ENCODE data around the gene ATP13A1. TPM values are rescaled to one million over a fixed set of nuclear protein-coding genes. Genes with fewer than 3 reads are reported as not detected.
A peak's percentile ranks its signal among the peaks of the same experiment; 100 is the strongest.
"Not testable (repeated sequence)": the region's sequence is repeated elsewhere in the genome, so short reads cannot be mapped to it uniquely, and the experiment has no call there.

ATP13A1 gene
- total RNA-seq, 1 donor from 2014 or later = 74.8 TPM

GRCh38 chr19:19686119-19686518 is 22.6 kb upstream of the ATP13A1 start:
- H3K4me1 Mint-ChIP-seq (ENCODE audit: low read depth); intact Hi-C loops (cut with micrococcal nuclease); H3K27me3 Mint-ChIP-seq (ENCODE audit: low read depth); H3K27ac Mint-ChIP-seq; H3K4me3 Mint-ChIP-seq (ENCODE audit: low read depth); DNase-seq (ENCODE audit: low spot score): not testable (repeated sequence)
- Mint-ChIP-seq H3K9me3 (peaks cover 46% of the 10 kb centered on the region), H3K36me3 (ENCODE audit: low read depth) (peaks cover 58% of the 10 kb centered on the region)

GRCh38 chr19:19679176-19680073 is 15.9 kb upstream of the ATP13A1 start:
- Mint-ChIP-seq H3K27ac (no peak overlapping the region), H3K9me3 (peaks cover 79% of the 10 kb centered on the region)
- intact Hi-C loops (cut with micrococcal nuclease) = no loop called here

DNA sequence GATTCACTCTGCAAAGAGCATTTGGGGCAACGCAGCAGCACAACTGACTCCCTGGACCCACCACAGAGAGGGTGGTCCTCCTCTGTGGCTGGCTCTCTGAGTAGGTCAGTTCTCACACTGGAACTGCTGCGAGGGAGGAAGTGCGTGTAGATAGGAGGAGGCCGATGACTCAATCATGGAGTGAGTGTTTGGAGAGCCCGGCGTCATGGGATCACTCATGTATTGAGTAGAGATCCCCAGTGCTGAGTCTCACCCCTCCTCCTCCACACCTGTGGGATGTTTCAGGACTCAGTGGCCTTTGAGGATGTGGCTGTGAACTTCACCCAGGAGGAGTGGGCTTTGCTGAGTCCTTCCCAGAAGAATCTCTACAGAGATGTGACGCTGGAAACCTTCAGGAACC is 14.1 kb upstream of the ATP13A1 start:
- Mint-ChIP-seq H3K9me3 (peaks cover 69% of the 10 kb centered on the region), H3K27ac (no peak overlapping the region), H3K36me3 (ENCODE audit: low read depth) (peaks cover 97% of the 10 kb centered on the region), H3K4me3 (ENCODE audit: low read depth) (no peak overlapping the region), H3K4me1 (ENCODE audit: low read depth) (no peaks in the 10 kb centered on the region), H3K27me3 (ENCODE audit: low read depth) (no peaks in the 10 kb centered on the region)
- DNase-seq (ENCODE audit: low spot score) = no peak
- intact Hi-C loops (cut with micrococcal nuclease) = no loop called here

More at GRCh38 chr19:19679176-19680073, 15.9 kb upstream of the ATP13A1 start:
- Mint-ChIP-seq H3K4me3 (ENCODE audit: low read depth) (no peak overlapping the region), H3K36me3 (ENCODE audit: low read depth) (peaks cover 96% of the 10 kb centered on the region), H3K4me1 (ENCODE audit: low read depth) (no peaks in the 10 kb centered on the region), H3K27me3 (ENCODE audit: low read depth) (no peaks in the 10 kb centered on the region)
- DNase-seq (ENCODE audit: low spot score) = no peak

- Mint-ChIP-seq H3K9me3 (peaks cover 55% of the 10 kb centered on the region), H3K4me3 (ENCODE audit: low read depth) (no peak overlapping the region), H3K27me3 (ENCODE audit: low read depth) (no peaks in the 10 kb centered on the region), H3K36me3 (ENCODE audit: low read depth) (peaks cover 96% of the 10 kb centered on the region), H3K27ac (no peak overlapping the region), H3K4me1 (ENCODE audit: low read depth) (peaks cover 5% of the 10 kb centered on the region)
- intact Hi-C loops (cut with micrococcal nuclease) = no loop called here
- no peak for DNase-seq (ENCODE audit: low spot score)
Measured at GRCh38 chr19:19674315-19674714, 10.8 kb upstream of the ATP13A1 start.

- Mint-ChIP-seq H3K4me3 (ENCODE audit: low read depth) (no peak overlapping the region), H3K27ac (no peak overlapping the region), H3K9me3 (peaks cover 44% of the 10 kb centered on the region), H3K27me3 (ENCODE audit: low read depth) (no peaks in the 10 kb centered on the region), H3K36me3 (ENCODE audit: low read depth) (peaks cover 88% of the 10 kb centered on the region), H3K4me1 (ENCODE audit: low read depth) (peaks cover 12% of the 10 kb centered on the region)
- intact Hi-C loops (cut with micrococcal nuclease) = no loop called here
- DNase-seq (ENCODE audit: low spot score) = no peak
Measured at GRCh38 chr19:19672816-19673215, 9.3 kb upstream of the ATP13A1 start.

GRCh38 chr19:19670070-19670551 is 6.6 kb upstream of the ATP13A1 start:
- H3K27me3 Mint-ChIP-seq (ENCODE audit: low read depth) = no peaks in the 10 kb centered on the region
- H3K4me3 Mint-ChIP-seq (ENCODE audit: low read depth) = peak overlapping the region; percentile 80
- peak overlapping the region; percentile 60 for H3K27ac Mint-ChIP-seq
- H3K9me3 Mint-ChIP-seq = peaks cover 18% of the 10 kb centered on the region
- peaks cover 12% of the 10 kb centered on the region for H3K4me1 Mint-ChIP-seq (ENCODE audit: low read depth)
- DNase-seq (ENCODE audit: low spot score) = no peak
- intact Hi-C loops (cut with micrococcal nuclease) = no loop called here
- H3K36me3 Mint-ChIP-seq (ENCODE audit: low read depth) = peaks cover 68% of the 10 kb centered on the region

DNA sequence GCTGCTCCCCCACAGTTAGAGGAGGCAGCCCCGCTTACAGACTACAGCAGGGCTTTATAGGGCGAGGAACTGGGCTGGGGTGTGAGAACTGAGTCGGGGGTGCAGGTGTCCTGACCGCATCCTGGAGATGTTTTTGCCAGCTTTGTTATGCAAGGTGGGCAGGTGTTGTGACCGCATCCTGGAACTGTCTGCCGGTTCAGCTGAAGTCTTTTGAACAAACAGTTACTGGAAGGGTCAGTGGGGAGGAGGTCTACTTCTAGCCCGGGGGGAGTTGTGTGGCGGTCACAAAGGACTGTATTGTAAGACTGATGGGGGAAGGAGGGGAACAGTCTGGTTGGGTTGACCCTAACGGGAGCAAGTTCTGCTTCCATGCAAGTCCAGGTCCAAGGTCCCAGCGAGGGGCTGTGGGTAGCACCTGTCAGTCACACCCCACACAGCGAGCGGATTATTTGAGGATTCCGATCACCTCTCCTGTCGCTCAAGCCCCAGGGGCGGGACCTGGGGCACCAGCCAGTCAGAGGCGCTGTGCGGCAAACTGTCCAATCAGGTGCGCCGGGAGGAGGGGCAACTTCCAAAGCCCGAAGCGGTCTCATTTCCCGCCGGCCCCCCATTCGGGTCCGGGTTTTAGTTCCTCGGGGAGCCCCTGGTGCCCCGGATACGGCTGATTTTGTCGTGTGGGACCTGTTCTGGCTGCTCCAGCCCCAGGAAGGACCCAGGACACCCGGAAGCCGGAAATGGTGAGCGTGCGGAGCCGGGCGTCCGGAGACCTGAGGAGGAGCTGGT is 4.9 kb upstream of the ATP13A1 start, which contains the start of gene ZNF101:
TSS of gene ZNF101 (plus strand) at position 610 of the 783 bp plus-strand sequence. CDS start at position 735, 125 bp downstream.
- H3K27ac Mint-ChIP-seq = peak within 1 kb of the TSS; percentile 98
- intact Hi-C loops (cut with micrococcal nuclease) = loop anchor here (1.0 to 10.0 kb wide), 3 partner anchors 108 to 896 kb away; partner anchors contain the start of genes ZNF506 and ZNF737
- peak; percentile 93 for DNase-seq (ENCODE audit: low spot score)
- H3K36me3 Mint-ChIP-seq (ENCODE audit: low read depth) = peaks cover 56% of the 10 kb centered on the region
- H3K4me3 Mint-ChIP-seq (ENCODE audit: low read depth) = peak within 1 kb of the TSS; percentile 90
- H3K9me3 Mint-ChIP-seq = peaks cover 8% of the 10 kb centered on the region
- peaks cover 12% of the 10 kb centered on the region for H3K4me1 Mint-ChIP-seq (ENCODE audit: low read depth)
- no peaks in the 10 kb centered on the region for H3K27me3 Mint-ChIP-seq (ENCODE audit: low read depth)

GRCh38 chr19:19665420-19665948 is 2.0 kb upstream of the ATP13A1 start:
- intact Hi-C loops (cut with micrococcal nuclease) = loop anchor here (10.0 kb wide), 1 partner anchor 899 kb away; the partner anchor contains the start of gene ZNF737
- H3K27me3 Mint-ChIP-seq (ENCODE audit: low read depth); DNase-seq (ENCODE audit: low spot score); H3K9me3 Mint-ChIP-seq; H3K27ac Mint-ChIP-seq: not testable (repeated sequence)
- peaks cover 30% of the 10 kb centered on the region for H3K4me1 Mint-ChIP-seq (ENCODE audit: low read depth)
- peak overlapping the region; percentile 45 for H3K4me3 Mint-ChIP-seq (ENCODE audit: low read depth)
- H3K36me3 Mint-ChIP-seq (ENCODE audit: low read depth) = peaks cover 47% of the 10 kb centered on the region

- Mint-ChIP-seq H3K4me1 (ENCODE audit: low read depth) (peaks cover 18% of the 10 kb centered on the region), H3K27me3 (ENCODE audit: low read depth) (no peaks in the 10 kb centered on the region)
- intact Hi-C loops (cut with micrococcal nuclease) = loop anchor here (1.0 to 10.0 kb wide), 5 partner anchors 20 to 902 kb away; partner anchors contain the start of genes GMIP, PBX4, ZNF14 and ZNF737
Measured at GRCh38 chr19:19662871-19663255, 613 bp downstream of the ATP13A1 start.

DNA sequence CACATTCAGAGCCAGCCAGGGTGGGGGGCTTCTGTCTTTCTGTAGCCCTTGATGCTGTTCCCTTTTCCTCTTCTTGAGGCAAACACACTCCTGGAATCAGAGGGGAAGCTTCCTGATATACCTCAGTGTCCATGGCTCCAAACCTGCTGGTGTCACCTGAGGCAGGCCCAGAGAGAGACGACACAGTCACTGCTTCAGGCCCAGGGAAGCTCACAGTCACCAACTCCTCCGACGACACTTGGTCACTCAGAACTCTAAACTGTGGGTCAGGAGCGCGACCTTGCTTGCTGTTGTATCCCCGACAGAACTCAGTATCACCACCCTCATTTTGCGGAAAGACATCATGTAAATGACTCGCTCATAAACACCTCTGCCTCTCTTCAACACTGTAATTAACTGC is 1.1 kb downstream of the ATP13A1 start:
- no peaks in the 10 kb centered on the region for H3K27me3 Mint-ChIP-seq (ENCODE audit: low read depth)
- H3K36me3 Mint-ChIP-seq (ENCODE audit: low read depth) = peaks cover 44% of the 10 kb centered on the region
- intact Hi-C loops (cut with micrococcal nuclease) = loop anchor here (2.0 to 10.0 kb wide), 4 partner anchors 20 to 902 kb away; partner anchors contain the start of genes GMIP, ZNF14 and ZNF737

More at GRCh38 chr19:19662871-19663255, 613 bp downstream of the ATP13A1 start:
- DNase-seq (ENCODE audit: low spot score) = no peak
- Mint-ChIP-seq H3K27ac (peak overlapping the region; percentile 94), H3K9me3 (no peaks in the 10 kb centered on the region), H3K36me3 (ENCODE audit: low read depth) (peaks cover 42% of the 10 kb centered on the region), H3K4me3 (ENCODE audit: low read depth) (peak overlapping the region; percentile 89)

DNA sequence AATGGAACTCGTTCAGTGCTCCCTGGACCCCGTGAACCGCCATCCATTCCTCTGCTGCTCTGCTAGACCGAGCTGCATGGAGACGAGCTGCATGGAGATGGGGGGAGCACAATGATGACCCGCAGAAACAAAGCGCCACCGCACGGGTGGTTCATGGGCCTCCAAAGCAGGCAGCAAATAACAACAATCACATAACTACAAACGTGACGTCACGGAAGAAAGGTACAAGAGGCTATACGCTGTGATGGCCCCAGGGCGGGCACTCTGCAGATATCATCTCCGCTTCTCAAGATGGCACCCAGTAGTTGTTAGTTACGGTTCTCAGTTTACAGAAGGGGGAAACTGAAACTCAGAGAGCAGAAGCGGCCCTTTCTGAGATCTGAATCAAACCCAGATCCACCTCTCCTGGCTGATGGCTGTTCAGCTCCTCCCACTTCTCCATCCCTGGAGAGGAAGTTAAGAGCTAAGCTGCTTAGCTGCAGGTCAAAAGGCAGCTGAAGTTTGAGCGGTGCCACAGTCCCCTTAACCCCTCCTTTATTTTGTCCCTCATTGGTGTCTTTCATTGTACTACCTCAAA is 1.7 kb downstream of the ATP13A1 start:
- Mint-ChIP-seq H3K27me3 (ENCODE audit: low read depth) (no peaks in the 10 kb centered on the region), H3K9me3 (no peaks in the 10 kb centered on the region), H3K36me3 (ENCODE audit: low read depth) (peaks cover 47% of the 10 kb centered on the region), H3K4me3 (ENCODE audit: low read depth) (peak overlapping the region; percentile 89), H3K27ac (peak overlapping the region; percentile 94), H3K4me1 (ENCODE audit: low read depth) (peaks cover 18% of the 10 kb centered on the region)
- intact Hi-C loops (cut with micrococcal nuclease) = loop anchor here (2.0 to 10.0 kb wide), 4 partner anchors 19 to 903 kb away; partner anchors contain the start of genes GMIP, ZNF14 and ZNF737
- peak; percentile 40 for DNase-seq (ENCODE audit: low spot score)

More for the DNA sequence above, 1.1 kb downstream of the ATP13A1 start:
- DNase-seq (ENCODE audit: low spot score) = no peak
- Mint-ChIP-seq H3K4me1 (ENCODE audit: low read depth) (peaks cover 18% of the 10 kb centered on the region), H3K9me3 (no peaks in the 10 kb centered on the region), H3K27ac (peak overlapping the region; percentile 94), H3K4me3 (ENCODE audit: low read depth) (peak overlapping the region; percentile 89)

All from activated T-helper 2 cell treated with anti-CD3 and anti-CD28 coated beads, Interferon-gamma antibody, Interleukin-2, Interleukin-4, amounts not matched to agents 10 μg/mL and 5 μg/mL and 100 μg/mL, durations not matched to agents 14 hours and 24 hours and 36 hours (primary cell).